GM12878 (cell line): ENCODE measurements around the gene MEX3D. TPM values are rescaled to one million over a fixed set of nuclear protein-coding genes. Genes with fewer than 3 reads are reported as not detected.
A peak's percentile ranks its signal among the peaks of the same experiment; 100 is the strongest.

Experiments
- CHD1 ChIP-seq: IDR thresholded peaks from 2 replicates; pipeline ENCODE4 v1.6.1; 2012; ENCODE audit warnings: low read depth, low read length, improper control_type of control experiment
- EGR1 ChIP-seq, 2 experiments: IDR thresholded peaks; 1 replicate in 1 of 2; 2 replicates in 1 of 2; pipeline ENCODE4 v1.6.1; 2011 to 2012; ENCODE audit warnings: low read depth in 2 of 2, low read length in 2 of 2, borderline replicate concordance in 1 of 2, mild to moderate bottlenecking in 1 of 2, moderate library complexity in 1 of 2
- FOXM1 ChIP-seq: IDR thresholded peaks from 2 replicates; pipeline ENCODE4 v1.6.1; 2012; ENCODE audit warnings: low read depth, mild to moderate bottlenecking, inconsistent platforms, low read length, moderate library complexity
- HCFC1 ChIP-seq: fragments of 150-350 bp; IDR thresholded peaks from 2 replicates; pipeline ENCODE4 v1.6.1; 2014; ENCODE audit warnings: low read length
- NR2F1 ChIP-seq: fragments of 450-650 bp; conservative IDR thresholded peaks from 2 replicates; pipeline ENCODE4 v1.6.1; 2017; ENCODE audit warnings: mild to moderate bottlenecking
- RAD21 ChIP-seq: IDR thresholded peaks from 2 replicates; pipeline ENCODE4 v1.6.1; 2011; ENCODE audit warnings: mild to moderate bottlenecking, low read depth, low read length, moderate library complexity; ENCODE audit not compliant: insufficient read depth
- RAD51 ChIP-seq: fragments of 450-650 bp; IDR thresholded peaks from 2 replicates; pipeline ENCODE4 v1.6.1; 2016; ENCODE audit warnings: moderate library complexity, mild to moderate bottlenecking, inconsistent platforms
- RB1 ChIP-seq: fragments of 450-650 bp; formaldehyde crosslinking; IDR thresholded peaks from 2 replicates; pipeline ENCODE4 v1.6.1; 2017; ENCODE audit warnings: mild to moderate bottlenecking, borderline replicate concordance
- SMARCA5 ChIP-seq: fragments of 450-650 bp; IDR thresholded peaks from 2 replicates; pipeline ENCODE4 v1.6.1; 2017; ENCODE audit warnings: mild to moderate bottlenecking
- SMC3 ChIP-seq: IDR thresholded peaks from 2 replicates; pipeline ENCODE4 v1.6.1; 2011; ENCODE audit warnings: low read length, improper control_type of control experiment, borderline replicate concordance
- SPI1 ChIP-seq: IDR thresholded peaks from 2 replicates; pipeline ENCODE4 v1.6.1; 2011; ENCODE audit warnings: low read depth, mild to moderate bottlenecking, low read length, moderate library complexity, borderline replicate concordance; ENCODE audit not compliant: insufficient read depth
- SREBF2 ChIP-seq: IDR thresholded peaks from 2 replicates; pipeline ENCODE4 v1.6.1; 2012; ENCODE audit warnings: mild to moderate bottlenecking, low read length
- TARDBP ChIP-seq: IDR thresholded peaks from 2 replicates; pipeline ENCODE4 v1.6.1; 2016; ENCODE audit warnings: borderline replicate concordance
- TCF7 ChIP-seq: IDR thresholded peaks from 2 replicates; pipeline ENCODE4 v1.6.1; 2014; ENCODE audit warnings: antibody characterized with exemption, borderline replicate concordance
- YY1 ChIP-seq: IDR thresholded peaks from 2 replicates; pipeline ENCODE4 v1.6.1; 2011; ENCODE audit warnings: low read depth, mild to moderate bottlenecking, low read length
- ZNF217 ChIP-seq: fragments of 450-650 bp; IDR thresholded peaks from 2 replicates; pipeline ENCODE4 v1.6.1; 2017; ENCODE audit warnings: antibody characterized with exemption, mild to moderate bottlenecking
- ZZZ3 ChIP-seq: IDR thresholded peaks from 2 replicates; pipeline ENCODE4 v1.6.1; 2011; ENCODE audit warnings: low read depth; ENCODE audit not compliant: control insufficient read depth, insufficient read length
- polyA plus RNA-seq, 11 experiments: library from polyadenylated mRNA; depleted of rRNA in 4 of 11; unstranded in 6 of 11; stranded (reverse) in 5 of 11; fragments of >200 nt; fragmentation: Nextera tagmentation in 4 of 11; fragmentation: Illumina TruSeq in 1 of 11; extraction: Ambion mirVana in 4 of 11; extraction: Trizol in 1 of 11; gene quantifications; 1 replicate in 1 of 11; 2 replicates in 10 of 11; pipeline versions ENCODE4 v1.2.1 to v1.2.3, GENCODE V29; 2011 to 2016; ENCODE audit warnings: inconsistent platforms in 2 of 11, missing spikeins in 2 of 11, low read depth in 1 of 11
- total RNA-seq, 4 experiments: library from RNA; depleted of rRNA in 3 of 4; stranded (reverse); fragments of >200 nt in 3 of 4; fragmentation: Illumina TruSeq in 1 of 4; extraction: Trizol in 1 of 4; gene quantifications; 2 replicates each; pipeline versions ENCODE4 v1.2.1 to v1.2.3, GENCODE V29; 2013 to 2021
- TF ChIP-seq, protein P1 (sequence below): fragments of 450-650 bp; IDR thresholded peaks from 2 replicates; pipeline ENCODE4 v1.6.1; 2017; ENCODE audit warnings: low read depth, mild to moderate bottlenecking, moderate library complexity
- TF ChIP-seq, protein P2 (sequence below): IDR thresholded peaks from 2 replicates; pipeline ENCODE4 v1.6.1; 2011; ENCODE audit warnings: borderline replicate concordance, low read depth, mild to moderate bottlenecking, moderate library complexity, low read length; ENCODE audit not compliant: insufficient read depth, poor library complexity, severe bottlenecking
- TF ChIP-seq, protein P3 (sequence below): fragments of 450-650 bp; formaldehyde crosslinking; IDR thresholded peaks from 2 replicates; pipeline ENCODE4 v1.4.0; 2022; ENCODE audit warnings: mild to moderate bottlenecking, moderate library complexity
- TF ChIP-seq, protein P4 (sequence below): fragments of 450-650 bp; IDR thresholded peaks from 2 replicates; pipeline ENCODE4 v1.6.1; 2018; ENCODE audit warnings: mild to moderate bottlenecking, low read depth, moderate library complexity; ENCODE audit not compliant: partially characterized antibody

MEX3D gene
- total and polyA plus RNA-seq, 10 of the 15 experiments (the other 5 are each of a cell fraction or from before 2014, with no cell fraction given) = 0.18 to 6.8 (median 0.81) TPM

DNA sequence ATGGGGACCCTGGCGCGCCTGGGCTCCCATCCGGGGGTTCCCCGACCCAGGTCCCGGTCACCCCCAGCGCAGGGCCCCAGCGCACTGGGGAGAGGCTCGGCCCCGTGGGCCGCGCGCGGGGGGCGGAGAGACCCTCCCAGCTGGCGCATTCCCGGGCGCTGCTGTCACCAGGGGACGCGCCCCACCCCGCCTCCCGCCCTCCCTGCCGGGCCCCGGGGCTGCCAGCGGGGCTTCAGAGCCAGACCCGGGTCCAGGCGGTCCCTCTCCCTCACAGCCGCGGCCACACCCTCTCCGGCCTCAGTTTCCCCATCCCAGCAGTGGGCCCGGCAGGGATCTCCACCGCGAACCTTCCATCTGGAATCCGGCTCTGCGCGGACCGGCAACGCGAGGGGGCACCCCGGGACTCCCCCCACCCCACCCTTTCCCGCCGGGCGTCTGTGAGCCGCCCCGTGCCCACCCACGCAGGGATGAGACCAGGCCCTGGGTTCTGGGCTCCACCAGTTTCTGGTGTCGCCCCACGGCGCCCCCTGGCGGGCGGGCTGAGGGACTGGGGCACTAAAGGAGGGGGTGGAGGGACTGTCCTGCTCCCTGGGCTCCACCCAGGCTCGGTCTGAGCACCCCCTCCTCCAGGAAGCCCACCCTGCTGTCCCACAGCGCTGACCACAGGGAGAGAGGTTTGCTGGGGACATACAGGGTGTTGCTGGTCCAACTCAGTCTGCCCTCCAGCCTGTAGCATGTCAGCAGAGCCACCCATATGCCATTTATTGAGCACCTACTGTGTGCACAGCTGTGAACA, 54.4 kb downstream of the MEX3D start (continued):
- TF ChIP-seq SPI1 (no peak), RAD51 (no peak), ZNF217 (no peak), SREBF2 (no peak), SMARCA5 (no peak), TCF7 (no peak), RAD21 (peak; percentile 37; the same call in 1 of the 2 replicates), ZZZ3 (no peak), TARDBP (no peak), NR2F1 (no peak), EGR1 (IDR thresholded peaks at IDR 0.05; ENCODE audit: borderline replicate concordance in 1 of 2, low read depth in 2 of 2, low read length in 2 of 2) (peak in 1 of 2 experiments; percentile 68; a peak in 1 of 3 replicates), CHD1 (no peak), YY1 (0 out of 2 replicates have a peak, but pooled peaks have one; percentile 26), RB1 (no peak), SMC3 (peak; percentile 27; the same call in 1 of the 2 replicates), HCFC1 (no peak), FOXM1 (peak; percentile 32; the same call in 1 of the 2 replicates)
- TF ChIP-seq, protein P1, sequence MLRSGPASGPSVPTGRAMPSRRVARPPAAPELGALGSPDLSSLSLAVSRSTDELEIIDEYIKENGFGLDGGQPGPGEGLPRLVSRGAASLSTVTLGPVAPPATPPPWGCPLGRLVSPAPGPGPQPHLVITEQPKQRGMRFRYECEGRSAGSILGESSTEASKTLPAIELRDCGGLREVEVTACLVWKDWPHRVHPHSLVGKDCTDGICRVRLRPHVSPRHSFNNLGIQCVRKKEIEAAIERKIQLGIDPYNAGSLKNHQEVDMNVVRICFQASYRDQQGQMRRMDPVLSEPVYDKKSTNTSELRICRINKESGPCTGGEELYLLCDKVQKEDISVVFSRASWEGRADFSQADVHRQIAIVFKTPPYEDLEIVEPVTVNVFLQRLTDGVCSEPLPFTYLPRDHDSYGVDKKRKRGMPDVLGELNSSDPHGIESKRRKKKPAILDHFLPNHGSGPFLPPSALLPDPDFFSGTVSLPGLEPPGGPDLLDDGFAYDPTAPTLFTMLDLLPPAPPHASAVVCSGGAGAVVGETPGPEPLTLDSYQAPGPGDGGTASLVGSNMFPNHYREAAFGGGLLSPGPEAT = no peak
- TF ChIP-seq, protein P2, sequence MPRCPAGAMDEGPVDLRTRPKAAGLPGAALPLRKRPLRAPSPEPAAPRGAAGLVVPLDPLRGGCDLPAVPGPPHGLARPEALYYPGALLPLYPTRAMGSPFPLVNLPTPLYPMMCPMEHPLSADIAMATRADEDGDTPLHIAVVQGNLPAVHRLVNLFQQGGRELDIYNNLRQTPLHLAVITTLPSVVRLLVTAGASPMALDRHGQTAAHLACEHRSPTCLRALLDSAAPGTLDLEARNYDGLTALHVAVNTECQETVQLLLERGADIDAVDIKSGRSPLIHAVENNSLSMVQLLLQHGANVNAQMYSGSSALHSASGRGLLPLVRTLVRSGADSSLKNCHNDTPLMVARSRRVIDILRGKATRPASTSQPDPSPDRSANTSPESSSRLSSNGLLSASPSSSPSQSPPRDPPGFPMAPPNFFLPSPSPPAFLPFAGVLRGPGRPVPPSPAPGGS = no peak
- TF ChIP-seq, protein P3, sequence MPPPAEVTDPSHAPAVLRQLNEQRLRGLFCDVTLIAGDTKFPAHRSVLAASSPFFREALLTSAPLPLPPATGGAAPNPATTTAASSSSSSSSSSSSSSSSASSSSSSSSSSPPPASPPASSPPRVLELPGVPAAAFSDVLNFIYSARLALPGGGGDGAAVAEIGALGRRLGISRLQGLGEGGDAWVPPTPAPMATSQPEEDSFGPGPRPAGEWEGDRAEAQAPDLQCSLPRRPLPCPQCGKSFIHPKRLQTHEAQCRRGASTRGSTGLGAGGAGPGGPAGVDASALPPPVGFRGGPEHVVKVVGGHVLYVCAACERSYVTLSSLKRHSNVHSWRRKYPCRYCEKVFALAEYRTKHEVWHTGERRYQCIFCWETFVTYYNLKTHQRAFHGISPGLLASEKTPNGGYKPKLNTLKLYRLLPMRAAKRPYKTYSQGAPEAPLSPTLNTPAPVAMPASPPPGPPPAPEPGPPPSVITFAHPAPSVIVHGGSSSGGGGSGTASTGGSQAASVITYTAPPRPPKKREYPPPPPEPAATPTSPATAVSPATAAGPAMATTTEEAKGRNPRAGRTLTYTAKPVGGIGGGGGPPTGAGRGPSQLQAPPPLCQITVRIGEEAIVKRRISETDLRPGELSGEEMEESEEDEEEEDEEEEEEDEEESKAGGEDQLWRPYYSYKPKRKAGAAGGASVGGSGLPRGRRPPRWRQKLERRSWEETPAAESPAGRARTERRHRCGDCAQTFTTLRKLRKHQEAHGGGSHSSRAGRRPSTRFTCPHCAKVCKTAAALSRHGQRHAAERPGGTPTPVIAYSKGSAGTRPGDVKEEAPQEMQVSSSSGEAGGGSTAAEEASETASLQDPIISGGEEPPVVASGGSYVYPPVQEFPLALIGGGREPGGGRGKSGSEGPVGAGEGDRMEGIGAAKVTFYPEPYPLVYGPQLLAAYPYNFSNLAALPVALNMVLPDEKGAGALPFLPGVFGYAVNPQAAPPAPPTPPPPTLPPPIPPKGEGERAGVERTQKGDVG = no peak
- TF ChIP-seq, protein P4, sequence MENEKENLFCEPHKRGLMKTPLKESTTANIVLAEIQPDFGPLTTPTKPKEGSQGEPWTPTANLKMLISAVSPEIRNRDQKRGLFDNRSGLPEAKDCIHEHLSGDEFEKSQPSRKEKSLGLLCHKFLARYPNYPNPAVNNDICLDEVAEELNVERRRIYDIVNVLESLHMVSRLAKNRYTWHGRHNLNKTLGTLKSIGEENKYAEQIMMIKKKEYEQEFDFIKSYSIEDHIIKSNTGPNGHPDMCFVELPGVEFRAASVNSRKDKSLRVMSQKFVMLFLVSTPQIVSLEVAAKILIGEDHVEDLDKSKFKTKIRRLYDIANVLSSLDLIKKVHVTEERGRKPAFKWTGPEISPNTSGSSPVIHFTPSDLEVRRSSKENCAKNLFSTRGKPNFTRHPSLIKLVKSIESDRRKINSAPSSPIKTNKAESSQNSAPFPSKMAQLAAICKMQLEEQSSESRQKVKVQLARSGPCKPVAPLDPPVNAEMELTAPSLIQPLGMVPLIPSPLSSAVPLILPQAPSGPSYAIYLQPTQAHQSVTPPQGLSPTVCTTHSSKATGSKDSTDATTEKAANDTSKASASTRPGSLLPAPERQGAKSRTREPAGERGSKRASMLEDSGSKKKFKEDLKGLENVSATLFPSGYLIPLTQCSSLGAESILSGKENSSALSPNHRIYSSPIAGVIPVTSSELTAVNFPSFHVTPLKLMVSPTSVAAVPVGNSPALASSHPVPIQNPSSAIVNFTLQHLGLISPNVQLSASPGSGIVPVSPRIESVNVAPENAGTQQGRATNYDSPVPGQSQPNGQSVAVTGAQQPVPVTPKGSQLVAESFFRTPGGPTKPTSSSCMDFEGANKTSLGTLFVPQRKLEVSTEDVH = no peak
